ENCODE results near the gene PILRA. TPM values are rescaled to one million over a fixed set of nuclear protein-coding genes. Genes with fewer than 3 reads are reported as not detected.

PILRA gene
- total and polyA plus RNA-seq, 2 of the 8 experiments (the other 6 are each of a cell fraction or from before 2014, with no cell fraction given) = 7.6 to 10.6 TPM

DNA sequence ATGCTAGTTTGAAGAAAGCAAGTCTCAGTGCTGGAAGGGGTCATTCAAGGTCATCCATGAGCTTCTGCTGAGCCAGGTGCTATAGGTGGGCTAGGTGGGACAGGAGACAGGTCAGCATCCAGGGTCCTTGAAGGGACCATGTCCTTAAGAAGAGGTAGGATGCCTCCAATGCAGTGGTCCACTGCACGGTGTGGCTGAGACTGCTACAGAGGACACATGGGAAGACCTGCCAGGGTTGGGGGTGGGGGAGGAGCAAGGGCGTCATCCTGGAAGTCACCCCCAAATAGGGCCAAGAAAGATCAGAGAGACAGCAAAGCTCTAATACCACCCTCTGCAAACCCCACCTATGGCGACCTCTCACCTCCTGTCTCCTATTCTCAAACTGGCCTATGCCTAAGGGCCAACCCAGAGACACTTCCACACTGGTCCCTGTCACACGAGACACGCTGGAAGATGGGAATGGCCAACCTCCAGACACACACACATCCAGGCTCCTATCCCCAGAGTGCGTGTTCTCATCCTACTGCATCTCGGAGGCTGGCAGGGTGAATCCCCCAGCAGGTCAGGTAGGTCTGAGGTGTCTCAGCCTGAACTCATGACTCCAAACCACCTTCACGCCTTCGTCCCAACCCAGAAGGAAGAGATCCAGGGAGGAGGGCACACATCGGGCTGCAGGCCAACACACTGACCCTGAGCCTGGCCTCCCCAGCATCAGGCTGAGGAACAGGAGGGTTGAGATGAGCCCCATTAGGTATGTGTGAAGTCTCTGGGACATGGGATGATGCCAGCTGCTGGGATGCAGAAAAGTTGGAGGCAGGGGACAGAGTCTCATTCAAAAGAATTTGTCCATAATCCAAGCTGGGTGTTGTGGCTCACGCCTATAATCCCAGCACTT is 68.6 kb downstream of the PILRA start (continued):
- no peak for TF ChIP-seq SUZ12 (IDR thresholded peaks at IDR 0.05; ENCODE audit: low read length)
- no peak for TF ChIP-seq TBP (IDR thresholded peaks at IDR 0.05; ENCODE audit: low read depth, low read length)
- TF ChIP-seq POU5F1 (IDR thresholded peaks at IDR 0.05; ENCODE audit: low read depth, low read length) = no peak
- no peak for TF ChIP-seq POLR2A (IDR thresholded peaks at IDR 0.05; ENCODE audit: control extremely low read depth in 1 of 2, low read depth in 2 of 2, low read length in 2 of 2)
- TF ChIP-seq, protein P1, sequence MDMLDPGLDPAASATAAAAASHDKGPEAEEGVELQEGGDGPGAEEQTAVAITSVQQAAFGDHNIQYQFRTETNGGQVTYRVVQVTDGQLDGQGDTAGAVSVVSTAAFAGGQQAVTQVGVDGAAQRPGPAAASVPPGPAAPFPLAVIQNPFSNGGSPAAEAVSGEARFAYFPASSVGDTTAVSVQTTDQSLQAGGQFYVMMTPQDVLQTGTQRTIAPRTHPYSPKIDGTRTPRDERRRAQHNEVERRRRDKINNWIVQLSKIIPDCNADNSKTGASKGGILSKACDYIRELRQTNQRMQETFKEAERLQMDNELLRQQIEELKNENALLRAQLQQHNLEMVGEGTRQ (IDR thresholded peaks at IDR 0.05; ENCODE audit: low read length) = no peak
- no peak for TF ChIP-seq CBX8 (IDR thresholded peaks at IDR 0.05; ENCODE audit: borderline replicate concordance, low read depth, low read length)
- TF ChIP-seq SIX5 (IDR thresholded peaks at IDR 0.05; ENCODE audit: low read depth, low read length) = no peak
